HG02623 (cell line): ENCODE results near the gene NPIPA2.
"Not testable (repeated sequence)": the region's sequence is repeated elsewhere in the genome, so short reads cannot be mapped to it uniquely, and the experiment has no call there.

Experiments used
- ATAC-seq: cut with Tn5 transposase; IDR thresholded peaks from one replicate; pipeline ENCODE4 v1.9.1; 2021; ENCODE audit warnings: moderate library complexity; ENCODE audit not compliant: unreplicated experiment

The NPIPA2 gene

DNA sequence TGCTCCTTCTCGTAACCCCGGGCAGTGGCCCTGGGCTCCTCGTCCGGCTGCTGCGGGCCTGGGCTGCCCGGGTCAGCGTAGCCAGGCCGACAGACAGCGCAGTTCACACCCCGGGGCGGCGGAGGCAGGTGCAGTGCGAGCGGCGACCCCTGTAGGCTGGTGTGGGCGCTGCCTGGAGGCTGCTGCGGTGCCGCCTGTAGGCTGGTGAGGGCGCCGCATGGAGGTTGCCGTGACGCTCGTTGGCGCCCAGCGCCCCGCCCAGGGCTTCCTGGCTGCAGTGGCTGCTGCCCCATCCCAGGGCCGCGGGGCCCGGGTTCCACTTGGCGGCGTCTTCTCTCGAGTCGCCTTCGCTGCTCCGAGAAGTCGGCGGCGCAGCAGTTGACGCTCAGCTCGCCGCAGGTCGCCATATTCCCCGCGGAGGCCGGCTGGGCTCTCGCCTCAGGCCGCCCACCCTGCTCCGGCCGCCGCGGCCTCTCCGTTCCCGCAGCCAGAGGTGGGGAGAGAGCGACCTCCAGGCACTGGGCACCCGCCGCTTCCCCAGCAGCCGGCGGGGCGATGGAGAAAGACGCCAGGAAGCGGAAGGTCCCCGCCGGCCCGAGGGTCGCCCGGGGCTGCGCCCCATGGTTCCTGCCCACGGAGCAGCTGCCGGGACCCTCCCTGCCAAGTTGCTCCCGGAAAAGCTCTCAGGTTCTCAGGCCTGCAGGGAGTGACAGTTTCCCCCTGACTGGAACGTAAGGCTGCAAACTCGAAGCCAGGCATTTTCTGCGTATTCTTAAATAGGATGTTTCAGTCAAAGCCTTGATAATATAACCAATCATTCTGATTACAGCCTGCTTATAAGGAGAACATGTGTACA, at the start of gene NPIPA2:
TSS of gene NPIPA2 (plus strand) at position 261 of the 856 bp plus-strand sequence. CDS start 5,533 bp downstream, outside the sequence.
- peak; percentile 97 for ATAC-seq

DNA sequence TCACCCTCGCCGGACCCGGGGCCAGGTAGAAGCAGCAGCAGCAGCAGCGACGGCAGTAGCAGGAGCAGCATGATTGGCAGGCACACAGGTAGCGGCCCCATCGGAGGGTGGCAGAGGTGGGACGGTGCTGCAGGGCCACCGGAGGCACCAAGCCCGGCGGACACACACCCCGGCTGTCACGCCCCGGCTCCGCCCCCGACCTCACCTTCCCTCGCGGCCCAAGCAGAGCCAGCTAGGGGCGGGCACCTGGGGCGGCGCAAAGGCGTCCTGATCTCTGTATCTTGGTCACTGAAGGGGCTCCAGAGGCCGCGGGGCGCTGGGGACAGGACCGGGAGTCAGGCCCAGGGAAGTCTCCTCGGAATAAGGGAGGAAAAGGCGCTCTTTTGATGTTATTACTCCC, 48.2 kb upstream of the NPIPA2 start, which contains the start of gene PLA2G10:
TSS of gene PLA2G10 (minus strand) at position 180 of the 400 bp plus-strand sequence. CDS start at position 101, 79 bp downstream.
- not testable (repeated sequence) for ATAC-seq

DNA sequence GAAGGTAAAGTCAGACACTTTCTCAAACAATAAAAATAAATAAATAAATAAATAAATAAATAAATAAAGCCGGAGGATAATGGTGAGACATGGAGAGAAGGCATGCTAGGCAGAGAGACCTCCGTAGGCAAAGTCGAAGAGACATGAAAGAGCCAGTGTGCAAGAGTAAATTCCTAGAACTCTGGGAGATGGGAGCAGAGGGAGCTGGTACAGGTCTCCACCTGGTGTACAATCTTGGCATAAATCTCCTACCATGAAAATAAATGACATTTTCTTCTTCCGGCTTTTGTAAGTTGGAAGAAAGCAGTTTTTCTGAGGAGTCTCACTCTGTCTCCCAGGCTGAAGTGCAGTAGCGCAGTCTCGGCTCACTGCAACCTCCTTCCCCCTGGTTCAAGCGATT, 40.5 kb upstream of the NPIPA2 start:
- ATAC-seq: not testable (repeated sequence)

DNA sequence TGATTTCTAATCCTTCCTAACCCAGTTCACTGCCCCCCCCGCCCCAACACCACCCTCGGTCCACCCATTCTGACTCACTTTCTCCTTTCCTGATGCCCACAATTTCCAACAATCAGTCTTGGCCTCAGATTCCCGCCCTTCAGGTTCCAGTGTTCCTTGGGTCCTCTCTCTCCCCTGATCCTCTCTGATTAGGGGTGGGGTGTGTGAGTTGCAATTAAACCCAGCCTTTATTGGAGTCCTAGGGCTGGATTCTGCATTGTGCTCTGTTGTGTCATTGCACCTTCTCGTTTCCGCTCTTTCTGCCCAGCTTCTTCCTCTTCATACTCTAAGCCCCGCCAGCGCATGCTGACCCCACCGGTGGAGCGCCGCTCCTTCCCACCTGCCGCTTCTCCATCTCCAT, 39.7 kb upstream of the NPIPA2 start:
- ATAC-seq: not testable (repeated sequence)

DNA sequence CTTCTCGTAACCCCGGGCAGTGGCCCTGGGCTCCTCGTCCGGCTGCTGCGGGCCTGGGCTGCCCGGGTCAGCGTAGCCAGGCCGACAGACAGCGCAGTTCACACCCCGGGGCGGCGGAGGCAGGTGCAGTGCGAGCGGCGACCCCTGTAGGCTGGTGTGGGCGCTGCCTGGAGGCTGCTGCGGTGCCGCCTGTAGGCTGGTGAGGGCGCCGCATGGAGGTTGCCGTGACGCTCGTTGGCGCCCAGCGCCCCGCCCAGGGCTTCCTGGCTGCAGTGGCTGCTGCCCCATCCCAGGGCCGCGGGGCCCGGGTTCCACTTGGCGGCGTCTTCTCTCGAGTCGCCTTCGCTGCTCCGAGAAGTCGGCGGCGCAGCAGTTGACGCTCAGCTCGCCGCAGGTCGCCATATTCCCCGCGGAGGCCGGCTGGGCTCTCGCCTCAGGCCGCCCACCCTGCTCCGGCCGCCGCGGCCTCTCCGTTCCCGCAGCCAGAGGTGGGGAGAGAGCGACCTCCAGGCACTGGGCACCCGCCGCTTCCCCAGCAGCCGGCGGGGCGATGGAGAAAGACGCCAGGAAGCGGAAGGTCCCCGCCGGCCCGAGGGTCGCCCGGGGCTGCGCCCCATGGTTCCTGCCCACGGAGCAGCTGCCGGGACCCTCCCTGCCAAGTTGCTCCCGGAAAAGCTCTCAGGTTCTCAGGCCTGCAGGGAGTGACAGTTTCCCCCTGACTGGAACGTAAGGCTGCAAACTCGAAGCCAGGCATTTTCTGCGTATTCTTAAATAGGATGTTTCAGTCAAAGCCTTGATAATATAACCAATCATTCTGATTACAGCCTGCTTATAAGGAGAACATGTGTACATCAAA, 38.9 kb upstream of the NPIPA2 start, which contains the start of gene NPIPA3:
TSS of gene NPIPA3 (plus strand) at position 256 of the 856 bp plus-strand sequence. CDS start 5,533 bp downstream, outside the sequence.
- ATAC-seq: peak; percentile 92

DNA sequence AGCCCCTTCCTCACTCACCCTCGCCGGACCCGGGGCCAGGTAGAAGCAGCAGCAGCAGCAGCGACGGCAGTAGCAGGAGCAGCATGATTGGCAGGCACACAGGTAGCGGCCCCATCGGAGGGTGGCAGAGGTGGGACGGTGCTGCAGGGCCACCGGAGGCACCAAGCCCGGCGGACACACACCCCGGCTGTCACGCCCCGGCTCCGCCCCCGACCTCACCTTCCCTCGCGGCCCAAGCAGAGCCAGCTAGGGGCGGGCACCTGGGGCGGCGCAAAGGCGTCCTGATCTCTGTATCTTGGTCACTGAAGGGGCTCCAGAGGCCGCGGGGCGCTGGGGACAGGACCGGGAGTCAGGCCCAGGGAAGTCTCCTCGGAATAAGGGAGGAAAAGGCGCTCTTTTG, 9.1 kb upstream of the NPIPA2 start:
- not testable (repeated sequence) for ATAC-seq

DNA sequence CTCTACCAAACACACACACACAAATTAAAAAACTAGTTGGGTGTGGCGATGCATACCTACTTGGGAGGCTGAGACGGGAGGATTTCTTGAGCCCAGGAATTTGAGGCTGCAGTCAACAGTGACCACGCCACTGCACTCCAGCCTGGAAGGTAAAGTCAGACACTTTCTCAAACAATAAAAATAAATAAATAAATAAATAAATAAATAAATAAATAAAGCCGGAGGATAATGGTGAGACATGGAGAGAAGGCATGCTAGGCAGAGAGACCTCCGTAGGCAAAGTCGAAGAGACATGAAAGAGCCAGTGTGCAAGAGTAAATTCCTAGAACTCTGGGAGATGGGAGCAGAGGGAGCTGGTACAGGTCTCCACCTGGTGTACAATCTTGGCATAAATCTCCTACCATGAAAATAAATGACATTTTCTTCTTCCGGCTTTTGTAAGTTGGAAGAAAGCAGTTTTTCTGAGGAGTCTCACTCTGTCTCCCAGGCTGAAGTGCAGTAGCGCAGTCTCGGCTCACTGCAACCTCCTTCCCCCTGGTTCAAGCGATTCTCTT, 1.4 kb upstream of the NPIPA2 start:
- not testable (repeated sequence) for ATAC-seq

DNA sequence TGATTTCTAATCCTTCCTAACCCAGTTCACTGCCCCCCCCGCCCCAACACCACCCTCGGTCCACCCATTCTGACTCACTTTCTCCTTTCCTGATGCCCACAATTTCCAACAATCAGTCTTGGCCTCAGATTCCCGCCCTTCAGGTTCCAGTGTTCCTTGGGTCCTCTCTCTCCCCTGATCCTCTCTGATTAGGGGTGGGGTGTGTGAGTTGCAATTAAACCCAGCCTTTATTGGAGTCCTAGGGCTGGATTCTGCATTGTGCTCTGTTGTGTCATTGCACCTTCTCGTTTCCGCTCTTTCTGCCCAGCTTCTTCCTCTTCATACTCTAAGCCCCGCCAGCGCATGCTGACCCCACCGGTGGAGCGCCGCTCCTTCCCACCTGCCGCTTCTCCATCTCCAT, 539 bp upstream of the NPIPA2 start:
- not testable (repeated sequence) for ATAC-seq

DNA sequence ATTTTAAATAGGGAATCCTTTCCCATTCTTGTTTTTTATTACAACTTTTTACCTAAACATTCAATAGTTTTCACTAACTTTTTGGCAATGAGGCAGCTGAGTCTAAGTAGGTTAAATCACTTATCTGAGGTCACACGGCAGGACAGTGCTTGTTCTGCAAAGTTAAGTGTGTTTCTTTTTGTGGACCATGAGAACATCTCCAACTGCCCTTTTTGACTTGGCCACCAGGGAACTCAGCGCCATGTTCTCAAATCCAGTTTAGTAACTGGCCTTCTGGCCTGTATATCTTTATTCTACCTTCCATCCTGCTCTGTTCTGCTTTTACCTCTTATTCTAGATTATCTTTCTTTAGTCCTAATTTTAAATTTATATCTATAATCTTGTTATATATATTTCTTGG, 31.3 kb downstream of the NPIPA2 start:
- not testable (repeated sequence) for ATAC-seq

DNA sequence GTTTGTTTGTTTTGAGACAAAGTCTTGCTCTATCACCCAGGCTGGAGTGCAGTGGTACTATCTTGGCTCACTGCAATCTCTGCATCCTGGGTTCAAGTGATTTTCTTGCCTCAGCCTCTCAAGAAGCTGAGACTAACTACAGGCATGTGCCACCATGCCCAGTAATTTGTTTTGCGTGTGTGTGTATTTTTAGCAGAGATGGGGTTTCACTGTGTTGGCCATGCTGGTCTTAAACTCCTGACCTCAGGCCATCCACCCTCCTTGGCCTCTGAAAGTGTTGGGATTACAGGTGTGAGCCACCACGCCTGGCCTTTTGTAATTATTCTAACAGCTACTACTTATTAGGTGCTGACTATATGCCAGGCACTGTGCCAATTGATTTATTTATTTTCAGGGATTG, 33.3 kb downstream of the NPIPA2 start:
- ATAC-seq: not testable (repeated sequence)

DNA sequence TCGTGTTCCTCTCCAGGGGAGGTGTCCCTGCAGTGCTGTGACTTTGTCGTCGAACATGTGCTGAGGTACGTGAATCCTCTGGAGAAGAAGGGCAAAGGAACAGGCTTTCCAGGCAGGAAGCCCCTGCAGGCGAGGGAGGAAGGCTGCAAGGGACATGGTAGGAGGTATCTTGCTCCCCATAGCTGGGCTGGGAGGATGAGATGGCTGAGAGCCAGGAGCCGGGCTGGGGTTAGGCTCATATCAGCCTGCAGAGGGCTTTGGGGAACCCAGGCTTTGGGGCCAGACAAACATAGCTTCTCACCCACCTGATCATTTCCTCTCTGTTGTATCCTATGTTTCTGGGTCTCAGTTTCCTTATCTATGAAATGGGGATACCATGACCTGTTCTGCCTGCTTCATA, 34.4 kb downstream of the NPIPA2 start:
- ATAC-seq: not testable (repeated sequence)

DNA sequence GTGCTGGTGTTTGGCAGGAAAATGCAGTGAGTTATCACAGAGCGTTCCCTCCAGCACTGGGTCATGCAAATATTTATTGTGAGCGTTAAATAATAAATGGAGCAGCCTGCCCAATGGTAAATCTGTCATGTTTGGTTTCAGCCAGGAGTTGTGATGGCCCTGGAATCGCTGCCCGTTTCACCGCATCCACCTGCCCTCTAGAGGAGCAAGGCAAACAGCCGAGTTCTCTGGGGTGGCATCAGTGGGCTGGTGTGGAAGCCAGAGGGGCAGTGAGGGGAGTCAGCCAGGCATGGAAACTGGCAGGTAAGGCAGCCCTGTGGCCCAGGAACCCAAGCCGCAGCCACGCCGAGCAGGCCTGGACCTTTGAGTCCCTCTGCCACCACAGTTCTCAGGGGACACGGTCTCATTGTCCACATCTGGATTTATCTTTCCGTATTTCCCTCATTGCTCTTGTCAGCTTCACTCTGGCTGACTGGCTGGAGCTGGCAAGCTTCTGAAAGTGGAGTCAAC, 37.1 kb downstream of the NPIPA2 start:
- not testable (repeated sequence) for ATAC-seq

DNA sequence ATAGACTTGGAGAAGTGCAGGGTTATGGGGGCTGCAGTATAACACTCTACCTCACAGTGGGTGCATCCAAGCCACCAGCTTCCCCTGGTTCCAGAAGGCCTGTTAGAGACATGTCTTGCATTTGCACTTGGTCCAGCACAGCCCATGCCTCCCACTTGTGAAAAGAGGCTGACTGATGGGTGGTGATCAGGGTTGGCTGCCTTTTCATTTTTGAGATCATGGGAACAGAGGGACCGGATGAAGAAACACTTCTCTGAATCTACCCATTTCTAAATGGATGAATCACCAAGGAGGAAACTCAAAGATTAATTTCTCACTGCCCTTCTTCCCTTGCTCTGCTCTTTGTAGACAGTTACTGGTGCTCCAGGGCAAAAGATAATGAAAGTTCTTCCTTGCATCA, 43.8 kb downstream of the NPIPA2 start:
- not testable (repeated sequence) for ATAC-seq

DNA sequence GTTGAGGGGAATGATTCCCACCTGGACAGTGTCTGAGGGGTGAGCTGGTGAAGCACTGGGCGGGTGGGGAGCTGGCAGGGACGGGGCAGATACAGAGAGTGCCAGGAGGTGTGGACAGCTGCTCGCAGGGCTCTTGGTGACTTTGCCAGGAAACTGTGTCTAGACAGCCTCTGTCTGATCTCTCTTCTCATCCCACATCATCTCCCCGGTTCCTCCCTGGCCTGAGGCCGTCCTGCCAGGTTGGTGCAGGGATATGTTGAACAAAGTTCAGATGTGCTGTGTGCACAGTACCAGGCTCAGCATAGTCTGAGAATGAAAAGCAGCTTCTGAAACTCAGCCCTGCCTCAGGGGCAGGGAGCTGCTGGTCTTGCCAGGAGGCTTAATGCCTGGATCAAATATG, 47.2 kb downstream of the NPIPA2 start:
- ATAC-seq: not testable (repeated sequence)

DNA sequence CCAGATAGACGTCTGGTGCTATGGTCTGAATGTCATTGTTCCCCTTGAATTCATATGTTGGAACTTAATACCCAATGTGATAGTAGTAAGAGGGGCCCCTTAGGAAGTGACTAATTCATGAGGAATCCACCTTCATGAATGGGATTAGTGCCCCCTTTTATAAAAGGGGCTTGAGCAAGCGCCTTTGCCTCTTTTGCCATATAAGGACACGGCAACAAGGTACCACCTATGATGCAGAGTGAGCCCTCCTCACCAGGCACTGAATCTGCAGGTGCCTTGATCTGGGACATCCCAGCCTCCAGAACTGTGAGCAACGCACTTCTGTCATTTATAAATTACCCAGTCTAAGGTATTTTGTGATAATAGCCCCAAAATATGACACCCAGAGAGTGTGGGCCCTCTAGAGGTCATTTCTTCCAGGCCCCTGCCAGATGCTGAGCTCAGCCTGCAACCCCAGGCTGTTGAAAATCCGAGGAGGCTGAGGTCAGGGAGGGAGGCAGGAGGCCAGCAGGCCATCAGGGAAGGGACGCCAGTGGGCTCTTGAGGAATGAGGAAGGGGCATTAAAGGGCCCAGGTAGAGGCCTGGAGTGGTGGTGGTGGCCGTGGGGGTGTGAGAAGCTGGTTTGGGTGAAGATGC, 48.1 kb downstream of the NPIPA2 start:
- ATAC-seq: not testable (repeated sequence)

DNA sequence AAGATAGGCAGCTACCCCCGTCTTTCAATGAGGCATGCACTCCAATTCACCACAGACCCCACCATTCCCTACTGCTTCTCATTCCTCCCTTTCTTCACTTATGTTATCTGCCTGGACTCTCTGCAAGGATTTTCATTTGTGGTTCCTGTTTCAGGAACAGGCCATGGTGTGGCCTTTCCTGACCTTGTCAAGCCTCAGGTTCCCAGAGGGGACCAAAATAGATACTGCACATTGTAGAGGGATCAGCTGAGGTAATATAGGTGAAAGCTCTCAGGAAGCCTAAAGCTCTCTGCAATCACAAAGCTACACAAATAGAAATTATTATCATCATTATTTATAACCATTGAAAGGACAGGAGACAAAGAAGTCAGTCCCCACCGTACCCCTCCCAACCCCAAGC, 50.6 kb downstream of the NPIPA2 start:
- ATAC-seq: not testable (repeated sequence)

DNA sequence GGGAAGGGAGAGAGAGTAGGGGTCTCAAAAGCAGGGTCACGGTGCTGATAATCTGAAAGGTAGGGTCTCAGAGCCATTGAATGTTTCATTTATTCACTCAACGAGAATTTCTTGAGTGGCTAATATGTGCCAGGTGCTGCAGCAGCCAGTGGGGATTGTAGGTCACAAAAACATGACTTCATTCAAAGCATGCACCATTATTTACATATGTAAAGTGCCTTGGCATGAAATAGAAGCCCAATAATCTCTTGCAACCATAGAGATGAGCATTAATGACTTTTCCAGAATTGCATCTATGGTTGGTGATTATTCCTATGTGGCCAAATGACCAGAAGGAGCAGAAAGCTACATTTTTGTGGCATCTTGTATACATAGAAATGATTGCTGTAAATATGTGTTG, 55.2 kb downstream of the NPIPA2 start:
- not testable (repeated sequence) for ATAC-seq

DNA sequence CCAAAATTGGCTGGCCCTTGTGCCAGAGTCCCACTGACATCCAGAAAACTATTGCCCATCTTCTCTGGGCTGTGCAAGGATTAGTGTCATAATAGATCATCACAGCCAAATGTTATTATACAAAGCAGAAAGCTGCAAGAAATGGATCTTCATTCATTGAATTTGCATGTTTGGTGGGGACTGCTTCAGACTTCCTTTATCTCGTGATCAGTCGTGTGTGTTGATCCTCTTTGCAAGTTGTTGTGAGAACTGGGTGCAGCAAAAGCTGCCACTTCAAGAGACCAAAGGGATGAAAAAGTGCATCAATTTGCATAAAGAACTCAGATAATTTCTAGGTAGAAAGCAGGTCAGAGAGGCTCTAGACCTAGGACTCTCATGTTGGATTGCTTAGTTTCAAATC, 61.2 kb downstream of the NPIPA2 start:
- not testable (repeated sequence) for ATAC-seq

DNA sequence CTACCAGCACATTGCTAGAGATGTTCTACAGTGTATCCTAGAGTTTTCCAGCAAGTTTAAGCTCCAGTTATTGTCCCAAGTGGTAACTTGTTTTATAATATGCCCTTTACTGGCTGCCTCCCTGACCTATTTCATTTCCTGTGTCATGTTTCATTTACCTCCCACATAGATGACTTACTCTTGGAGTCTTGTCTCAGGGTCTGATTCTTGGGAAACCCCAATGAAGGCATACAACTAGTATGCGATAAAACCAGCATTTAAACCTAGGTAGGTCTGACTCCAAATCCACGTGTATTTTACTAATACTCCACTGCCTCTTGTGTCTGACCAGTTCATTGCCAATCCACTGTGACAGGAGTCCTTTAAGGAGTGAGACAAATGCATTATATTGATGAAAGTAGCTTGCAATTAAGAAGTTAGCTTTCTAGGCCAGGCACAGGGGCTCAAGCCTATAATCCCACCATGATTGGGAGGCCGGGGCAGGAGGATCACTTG, 64.9 kb downstream of the NPIPA2 start:
- ATAC-seq: not testable (repeated sequence)

DNA sequence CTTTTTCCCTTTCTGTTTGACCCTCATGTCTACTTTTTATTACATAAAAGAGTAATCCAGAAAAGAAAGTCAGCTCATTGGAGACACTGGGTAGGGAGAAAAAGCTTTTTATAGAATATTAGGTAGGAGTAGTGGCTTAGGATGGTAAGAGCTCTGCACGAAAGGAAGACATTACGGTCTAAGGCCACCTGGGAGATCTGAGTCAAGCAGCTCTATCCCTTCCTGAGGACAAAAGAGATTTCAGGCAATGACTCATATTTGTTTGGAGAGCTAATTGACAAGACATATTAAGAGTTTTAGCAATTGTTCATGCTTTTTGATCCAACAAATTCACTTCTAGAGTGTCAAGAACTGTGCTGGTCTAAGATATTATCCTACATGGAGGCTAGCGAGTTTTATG, 71.6 kb downstream of the NPIPA2 start:
- ATAC-seq: not testable (repeated sequence)
